Measurements from ENCODE around the gene NUP188. TPM values are rescaled to one million over a fixed set of nuclear protein-coding genes. Genes with fewer than 3 reads are reported as not detected.

Gene NUP188
- total and polyA plus RNA-seq, 10 of the 15 experiments (the other 5 are each of a cell fraction or from before 2014, with no cell fraction given) = 1.4 to 73.7 (median 48.9) TPM

DNA sequence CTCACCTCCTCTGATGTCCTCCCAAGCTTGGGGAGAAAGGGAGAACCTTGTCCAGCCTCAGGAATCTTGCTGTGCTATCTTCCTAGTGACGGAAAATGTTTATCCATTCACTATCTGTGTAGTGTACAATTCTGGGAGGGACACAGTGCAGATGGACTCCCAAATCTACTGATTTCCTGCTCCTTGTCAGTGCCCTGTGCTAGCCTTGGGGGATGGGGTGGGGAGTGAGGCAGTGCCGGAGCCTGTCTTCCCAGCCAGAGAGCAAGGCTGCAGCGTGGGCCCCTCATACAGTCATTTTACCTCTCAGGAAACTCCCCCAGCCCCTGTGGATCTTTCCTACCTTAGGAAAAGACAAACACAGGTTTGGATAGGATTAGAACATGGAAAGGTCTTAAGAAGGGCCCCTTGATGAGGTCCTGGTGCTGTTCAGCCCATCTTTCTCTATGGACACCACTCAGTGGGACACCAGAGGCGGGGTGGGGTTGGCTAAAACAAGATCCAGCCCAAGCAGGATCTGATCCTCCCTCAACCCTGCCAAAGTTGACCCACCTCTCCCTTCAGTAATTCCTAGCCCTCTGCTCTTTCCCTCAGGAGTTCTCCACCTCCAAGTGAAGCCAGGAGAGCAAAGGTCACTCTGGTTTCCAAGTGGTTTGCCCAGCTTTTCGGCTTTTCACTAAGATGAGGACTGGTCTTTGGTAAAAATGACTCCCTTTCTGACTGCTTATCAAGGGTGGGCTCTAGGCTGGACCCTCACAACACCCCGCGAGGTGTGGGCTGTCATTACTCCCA is 3.5 kb upstream of the NUP188 start:
- Histone ChIP-seq H3K9ac (ENCODE audit: control insufficient read depth, insufficient read depth, low read length) (no peak overlapping the region), H3K36me3 (ENCODE audit: control insufficient read depth in 2 of 2, insufficient read depth in 2 of 2, low read length in 1 of 2) (no peaks in the 10 kb centered on the region), H3K79me2 (ENCODE audit: control insufficient read depth, insufficient read depth, low read length) (peaks cover 20% of the 10 kb centered on the region), H3K27ac (ENCODE audit: control insufficient read depth, insufficient read depth) (no peak overlapping the region), H3K4me1 (ENCODE audit: control insufficient read depth, insufficient read depth, low read length) (peaks cover 6% of the 10 kb centered on the region), H3K27me3 (replicated peaks in 1 of 2; ENCODE audit: control insufficient read depth in 2 of 2, insufficient read depth in 2 of 2, low read length in 1 of 2) (no peaks in the 10 kb centered on the region), H2AFZ (ENCODE audit: control insufficient read depth, low read depth, low read length) (no peak overlapping the region), H3K4me3 (no peak overlapping the region), H4K20me1 (ENCODE audit: control insufficient read depth, insufficient read depth) (no peaks in the 10 kb centered on the region), H3K4me2 (ENCODE audit: control insufficient read depth, insufficient read depth) (no peak overlapping the region), H3K9me3 (replicated peaks; ENCODE audit: control insufficient read depth, insufficient read depth, low read length) (no peaks in the 10 kb centered on the region)
- 83% methylated on average over 7 of the region's 7 CpGs for WGBS (ENCODE audit: insufficient coverage, insufficient replicate concordance, low lambda C conversion rate, missing lambda C conversion rate)
- ChIA-PET CTCF (no interaction called here), POLR2A (no interaction called here), RAD21 (ENCODE audit: unreplicated experiment) (no interaction called here), SMC1A (ENCODE audit: uncharacterized antibody, unreplicated experiment) (no interaction called here)
- TSS peak; percentile 42 for BruUV-seq (replicated peaks)
- ATAC-seq (no peak), DNase-seq (ENCODE audit: low read depth, low spot score) (no peak), FAIRE-seq (no peak)
- intact Hi-C loops (cut with micrococcal nuclease; ENCODE audit: unreplicated experiment) = no loop called here
- TF ChIP-seq ZBED1 (IDR thresholded peaks at IDR 0.05; ENCODE audit: borderline replicate concordance) (no peak), ATF7 (IDR thresholded peaks at IDR 0.05; ENCODE audit: low read depth) (no peak), ZNF622 (IDR thresholded peaks at IDR 0.05) (no peak), ZNF274 (IDR thresholded peaks at IDR 0.05; ENCODE audit: insufficient read depth, insufficient read length) (no peak), ATF2 (IDR thresholded peaks at IDR 0.05; ENCODE audit: low read length) (no peak), USF1 (IDR thresholded peaks at IDR 0.05; ENCODE audit: borderline replicate concordance, extremely low read length, insufficient read depth, low read depth, low read length) (no peak), EGR1 (IDR thresholded peaks at IDR 0.05; ENCODE audit: borderline replicate concordance in 1 of 2, low read depth in 2 of 2, low read length in 2 of 2) (no peak), MTA2 (IDR thresholded peaks at IDR 0.05; ENCODE audit: low read depth) (no peak), CREM (IDR thresholded peaks at IDR 0.05; ENCODE audit: low read depth) (no peak), POU2F2 (IDR thresholded peaks at IDR 0.05; ENCODE audit: borderline replicate concordance, low read depth, low read length) (no peak), CTCF (IDR thresholded peaks at IDR 0.05 in 2 of 3, conservative IDR thresholded peaks at IDR 0.05 in 1 of 3; ENCODE audit: control insufficient read depth in 2 of 3, extremely low read depth in 1 of 3, insufficient read depth in 1 of 3, low read depth in 3 of 3, low read length in 3 of 3) (no peak), PRDM15 (CRISPR knock-in tag; IDR thresholded peaks at IDR 0.05) (no peak), SMC3 (IDR thresholded peaks at IDR 0.05; ENCODE audit: borderline replicate concordance, low read length) (no peak)
- in situ Hi-C loops (cut with MboI) = no loop called here

All from GM12878 (cell line).